ENCODE measurements around the gene DUSP21.
"Not testable (repeated sequence)": the region's sequence is repeated elsewhere in the genome, so short reads cannot be mapped to it uniquely, and the experiment has no call there.

The DUSP21 gene

GRCh38 chrX:44889824-44890223, 46.0 kb downstream of the DUSP21 start:
- no peaks in the 10 kb centered on the region for H3K9me3 Mint-ChIP-seq
- intact Hi-C loops (cut with micrococcal nuclease): no loop called here
- no peaks in the 10 kb centered on the region for H3K27me3 Mint-ChIP-seq
- peaks cover 21% of the 10 kb centered on the region for H3K4me1 Mint-ChIP-seq (ENCODE audit: low read depth)
- H3K36me3 Mint-ChIP-seq (ENCODE audit: low read depth): no peaks in the 10 kb centered on the region
- H3K4me3 Mint-ChIP-seq: no peak overlapping the region
- no peak overlapping the region for H3K27ac Mint-ChIP-seq

- H3K4me1 Mint-ChIP-seq (ENCODE audit: low read depth): peaks cover 18% of the 10 kb centered on the region
- no peak overlapping the region for H3K27ac Mint-ChIP-seq
- H3K36me3 Mint-ChIP-seq (ENCODE audit: low read depth): peaks cover 1% of the 10 kb centered on the region
These were observed 46.4 kb downstream of the DUSP21 start for GRCh38 chrX:44890247-44890646.

GRCh38 chrX:44890687-44891086, 46.9 kb downstream of the DUSP21 start:
- H3K27ac Mint-ChIP-seq; H3K4me3 Mint-ChIP-seq; H3K36me3 Mint-ChIP-seq (ENCODE audit: low read depth); H3K9me3 Mint-ChIP-seq; H3K27me3 Mint-ChIP-seq; intact Hi-C loops (cut with micrococcal nuclease): not testable (repeated sequence)
- H3K4me1 Mint-ChIP-seq (ENCODE audit: low read depth): peaks cover 18% of the 10 kb centered on the region

More at GRCh38 chrX:44890247-44890646, 46.4 kb downstream of the DUSP21 start:
- H3K27me3 Mint-ChIP-seq: no peaks in the 10 kb centered on the region
- intact Hi-C loops (cut with micrococcal nuclease): no loop called here
- no peaks in the 10 kb centered on the region for H3K9me3 Mint-ChIP-seq
- H3K4me3 Mint-ChIP-seq: no peak overlapping the region

GRCh38 chrX:44891642-44892041, 47.8 kb downstream of the DUSP21 start:
- intact Hi-C loops (cut with micrococcal nuclease): no loop called here
- Mint-ChIP-seq H3K36me3 (ENCODE audit: low read depth) (peaks cover 6% of the 10 kb centered on the region), H3K27ac (no peak overlapping the region), H3K27me3 (no peaks in the 10 kb centered on the region), H3K9me3 (no peaks in the 10 kb centered on the region), H3K4me3 (no peak overlapping the region), H3K4me1 (ENCODE audit: low read depth) (peaks cover 18% of the 10 kb centered on the region)
